ENCODE data around the gene PRKG1. TPM values are rescaled to one million over a fixed set of nuclear protein-coding genes. Genes with fewer than 3 reads are reported as not detected.

The PRKG1 gene
- polyA plus RNA-seq, 1 donor (not counting 4 experiments of a cell fraction or from before 2014, with no cell fraction given): 0.24 TPM

GRCh38 chr10:52322323-52322722, 1248.0 kb downstream of the PRKG1 start:
- H3K4me1 ChIP-seq (ENCODE audit: control insufficient read depth, extremely low read depth, insufficient read depth, low read length): peaks cover 26% of the 10 kb centered on the region
- no peaks in the 10 kb centered on the region for H3K9me3 ChIP-seq (ENCODE audit: control insufficient read depth, low read depth, low read length)
- no peak overlapping the region for H3K4me3 ChIP-seq (ENCODE audit: control insufficient read depth in 2 of 3, extremely low read depth in 1 of 3, insufficient read depth in 2 of 3, low read depth in 1 of 3, low read length in 3 of 3)
- no peaks in the 10 kb centered on the region for H3K36me3 ChIP-seq (ENCODE audit: control insufficient read depth in 2 of 2, extremely low read depth in 1 of 2, insufficient read depth in 2 of 2, low read length in 2 of 2)
- H4K20me1 ChIP-seq (ENCODE audit: control insufficient read depth, extremely low read depth, insufficient read depth, low read length): no peaks in the 10 kb centered on the region
- H3K9ac ChIP-seq (ENCODE audit: control insufficient read depth, extremely low read depth, insufficient read depth, low read length): no peak overlapping the region
- H2AFZ ChIP-seq (ENCODE audit: control insufficient read depth, low read length): peak overlapping the region; percentile 26
- DNase-seq (ENCODE audit: low read depth, low spot score): no peak
- FAIRE-seq: peak; percentile 23
- TF ChIP-seq CTCF (optimal IDR thresholded peaks at IDR 0.05 in 1 of 3, IDR thresholded peaks at IDR 0.05 in 1 of 3, conservative IDR thresholded peaks at IDR 0.05 in 1 of 3; ENCODE audit: extremely low read depth in 1 of 3, insufficient read depth in 2 of 3, low read length in 3 of 3) (no peak), EZH2 (IDR thresholded peaks at IDR 0.05; ENCODE audit: low read length) (no peak)
- dilution Hi-C loops (cut with MboI; ENCODE audit: extremely low pct_ligation_motif_present, low sequenced_read_pairs): loop anchor here (25.0 kb wide), 1 partner anchor 240 kb away; no protein-coding TSS in a partner anchor
- H3K9me1 ChIP-seq (ENCODE audit: control insufficient read depth, extremely low read depth, insufficient read depth, low read length): no peaks in the 10 kb centered on the region
- H3K27me3 ChIP-seq (ENCODE audit: control insufficient read depth, extremely low read depth, insufficient read depth, low read length): no peaks in the 10 kb centered on the region
- no peak overlapping the region for H3K27ac ChIP-seq (ENCODE audit: control insufficient read depth, insufficient read depth, low read length)
- H3K4me2 ChIP-seq (ENCODE audit: control insufficient read depth, extremely low read depth, insufficient read depth, low read depth, low read length): no peak overlapping the region
- H3K79me2 ChIP-seq (ENCODE audit: control insufficient read depth, insufficient read depth, low read length): no peaks in the 10 kb centered on the region

DNA sequence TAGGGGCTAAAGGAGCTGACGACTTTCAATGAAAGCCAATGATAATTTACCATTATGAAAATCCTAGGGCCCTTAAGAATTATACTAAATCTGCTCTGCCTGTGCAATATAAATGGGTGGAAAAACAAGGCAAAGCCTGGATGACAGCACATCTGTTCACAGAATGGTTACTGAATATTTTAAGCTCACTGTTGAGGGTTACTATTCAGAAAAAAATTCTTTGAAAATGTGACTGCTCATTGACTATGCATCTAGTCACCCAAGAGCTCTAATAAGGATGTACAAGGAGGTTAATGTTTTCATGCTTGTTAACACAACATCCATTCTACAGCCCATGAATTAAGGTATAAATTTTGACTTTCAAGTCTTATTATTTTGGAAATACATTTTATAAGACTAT, 1248.6 kb downstream of the PRKG1 start:
- H3K4me1 ChIP-seq (ENCODE audit: control insufficient read depth, extremely low read depth, insufficient read depth, low read length): peaks cover 22% of the 10 kb centered on the region
- H3K9me1 ChIP-seq (ENCODE audit: control insufficient read depth, extremely low read depth, insufficient read depth, low read length): no peaks in the 10 kb centered on the region
- DNase-seq (ENCODE audit: low read depth, low spot score) (no peak), FAIRE-seq (no peak)
- TF ChIP-seq EZH2 (IDR thresholded peaks at IDR 0.05; ENCODE audit: low read length) (no peak), CTCF (optimal IDR thresholded peaks at IDR 0.05 in 1 of 3, IDR thresholded peaks at IDR 0.05 in 1 of 3, conservative IDR thresholded peaks at IDR 0.05 in 1 of 3; ENCODE audit: extremely low read depth in 1 of 3, insufficient read depth in 2 of 3, low read length in 3 of 3) (no peak)
- no peaks in the 10 kb centered on the region for H4K20me1 ChIP-seq (ENCODE audit: control insufficient read depth, extremely low read depth, insufficient read depth, low read length)
- no peaks in the 10 kb centered on the region for H3K79me2 ChIP-seq (ENCODE audit: control insufficient read depth, insufficient read depth, low read length)
- no peak overlapping the region for H2AFZ ChIP-seq (ENCODE audit: control insufficient read depth, low read length)
- H3K4me2 ChIP-seq (ENCODE audit: control insufficient read depth, extremely low read depth, insufficient read depth, low read depth, low read length): no peak overlapping the region
- no peak overlapping the region for H3K27ac ChIP-seq (ENCODE audit: control insufficient read depth, insufficient read depth, low read length)
- no peaks in the 10 kb centered on the region for H3K36me3 ChIP-seq (ENCODE audit: control insufficient read depth in 2 of 2, extremely low read depth in 1 of 2, insufficient read depth in 2 of 2, low read length in 2 of 2)
- H3K9ac ChIP-seq (ENCODE audit: control insufficient read depth, extremely low read depth, insufficient read depth, low read length): no peak overlapping the region
- no peaks in the 10 kb centered on the region for H3K9me3 ChIP-seq (ENCODE audit: control insufficient read depth, low read depth, low read length)
- no peaks in the 10 kb centered on the region for H3K27me3 ChIP-seq (ENCODE audit: control insufficient read depth, extremely low read depth, insufficient read depth, low read length)
- no peak overlapping the region for H3K4me3 ChIP-seq (ENCODE audit: control insufficient read depth in 2 of 3, extremely low read depth in 1 of 3, insufficient read depth in 2 of 3, low read depth in 1 of 3, low read length in 3 of 3)
- dilution Hi-C loops (cut with MboI; ENCODE audit: extremely low pct_ligation_motif_present, low sequenced_read_pairs): loop anchor here (25.0 kb wide), 1 partner anchor 239 kb away; no protein-coding TSS in a partner anchor

Data from keratinocyte (primary cell).